GM21529 (cell line): ENCODE data around the gene CTNS.

Source experiments
- ATAC-seq: cut with Tn5 transposase; IDR thresholded peaks from one replicate; pipeline ENCODE4 v1.9.1; 2021; ENCODE audit not compliant: unreplicated experiment

Gene CTNS

GRCh38 chr17:3622977-3623594, 13.5 kb upstream of the CTNS start:
- ATAC-seq: no peak

GRCh38 chr17:3626831-3627768, 9.5 kb upstream of the CTNS start:
- no peak for ATAC-seq

GRCh38 chr17:3627769-3628167, 8.8 kb upstream of the CTNS start:
- no peak for ATAC-seq

- no peak for ATAC-seq
Observed at GRCh38 chr17:3630781-3631180, 5.8 kb upstream of the CTNS start.

GRCh38 chr17:3632287-3632686, 4.3 kb upstream of the CTNS start:
- no peak for ATAC-seq

GRCh38 chr17:3635474-3636153, 946 bp upstream of the CTNS start:
- ATAC-seq: no peak

GRCh38 chr17:3636908-3637373, 381 bp downstream of the CTNS start:
- no peak for ATAC-seq

GRCh38 chr17:3639981-3640596, 3.5 kb downstream of the CTNS start:
- no peak for ATAC-seq

GRCh38 chr17:3641014-3641413, 4.5 kb downstream of the CTNS start:
- no peak for ATAC-seq

GRCh38 chr17:3641717-3642486, 5.3 kb downstream of the CTNS start:
- no peak for ATAC-seq

- ATAC-seq: no peak
Observed at GRCh38 chr17:3643889-3644349, 7.4 kb downstream of the CTNS start.

GRCh38 chr17:3645310-3645709, 8.8 kb downstream of the CTNS start:
- no peak for ATAC-seq

- no peak for ATAC-seq
Observed at GRCh38 chr17:3647251-3647650, 10.7 kb downstream of the CTNS start.

GRCh38 chr17:3647769-3648555, 11.4 kb downstream of the CTNS start:
- no peak for ATAC-seq

- no peak for ATAC-seq
Observed at GRCh38 chr17:3655766-3656165, 19.2 kb downstream of the CTNS start.

GRCh38 chr17:3656353-3656752, 19.8 kb downstream of the CTNS start:
- ATAC-seq: no peak

GRCh38 chr17:3656755-3657587, 20.4 kb downstream of the CTNS start:
- no peak for ATAC-seq

GRCh38 chr17:3657588-3657869, 21.0 kb downstream of the CTNS start:
- no peak for ATAC-seq
